ENCODE data around the gene NMD3.

DNA sequence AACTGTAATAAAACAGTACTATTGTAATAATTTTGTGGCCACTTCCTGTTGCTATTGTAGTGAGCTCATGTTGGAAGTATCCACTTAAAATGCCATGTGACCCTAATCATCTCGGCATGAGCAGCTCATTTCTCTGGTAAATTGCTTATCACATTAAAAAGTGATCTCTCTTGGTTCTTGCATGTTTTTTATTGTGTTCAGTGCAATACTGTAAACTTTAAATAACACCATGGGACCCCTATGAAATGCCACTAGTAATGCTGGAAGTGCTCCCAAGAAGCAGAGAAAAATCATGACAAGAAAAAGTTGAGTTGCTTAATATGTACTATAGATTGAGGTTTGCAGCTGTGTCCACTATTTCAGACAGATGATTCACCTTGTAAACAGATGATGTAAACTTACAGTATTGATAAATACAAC is 45.6 kb downstream of the NMD3 start:
- TF ChIP-seq, protein P1, sequence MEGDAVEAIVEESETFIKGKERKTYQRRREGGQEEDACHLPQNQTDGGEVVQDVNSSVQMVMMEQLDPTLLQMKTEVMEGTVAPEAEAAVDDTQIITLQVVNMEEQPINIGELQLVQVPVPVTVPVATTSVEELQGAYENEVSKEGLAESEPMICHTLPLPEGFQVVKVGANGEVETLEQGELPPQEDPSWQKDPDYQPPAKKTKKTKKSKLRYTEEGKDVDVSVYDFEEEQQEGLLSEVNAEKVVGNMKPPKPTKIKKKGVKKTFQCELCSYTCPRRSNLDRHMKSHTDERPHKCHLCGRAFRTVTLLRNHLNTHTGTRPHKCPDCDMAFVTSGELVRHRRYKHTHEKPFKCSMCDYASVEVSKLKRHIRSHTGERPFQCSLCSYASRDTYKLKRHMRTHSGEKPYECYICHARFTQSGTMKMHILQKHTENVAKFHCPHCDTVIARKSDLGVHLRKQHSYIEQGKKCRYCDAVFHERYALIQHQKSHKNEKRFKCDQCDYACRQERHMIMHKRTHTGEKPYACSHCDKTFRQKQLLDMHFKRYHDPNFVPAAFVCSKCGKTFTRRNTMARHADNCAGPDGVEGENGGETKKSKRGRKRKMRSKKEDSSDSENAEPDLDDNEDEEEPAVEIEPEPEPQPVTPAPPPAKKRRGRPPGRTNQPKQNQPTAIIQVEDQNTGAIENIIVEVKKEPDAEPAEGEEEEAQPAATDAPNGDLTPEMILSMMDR (IDR thresholded peaks at IDR 0.05) = no peak
- no peak for TF ChIP-seq POLR2A (IDR thresholded peaks at IDR 0.05)

Data from Peyer's patch (tissue), 4 donors.